Endodermal cell (in vitro differentiated cells): Measurements from ENCODE around the gene TCP11L2. TPM values are rescaled to one million over a fixed set of nuclear protein-coding genes. Genes with fewer than 3 reads are reported as not detected.
A peak's percentile ranks its signal among the peaks of the same experiment; 100 is the strongest.

Experiments used
- DNase-seq: peaks from one replicate; pipeline ENCODE4 v3.0.0-alpha.2; 2017
- H3K27ac ChIP-seq: 2 replicates; pipeline ENCODE4 v1.5.1; 2013; ENCODE audit warnings: mild to moderate bottlenecking, low read depth, low read length, moderate library complexity
- H3K27me3 ChIP-seq: 2 replicates; pipeline ENCODE4 v1.6.1; 2013; ENCODE audit warnings: mild to moderate bottlenecking, low read length, moderate library complexity; ENCODE audit not compliant: insufficient read depth, control insufficient read depth, poor library complexity, severe bottlenecking
- H3K36me3 ChIP-seq: 2 replicates; pipeline ENCODE4 v1.7.0; 2013; ENCODE audit warnings: mild to moderate bottlenecking, low read length, moderate library complexity; ENCODE audit not compliant: control insufficient read depth, insufficient read depth
- H3K4me1 ChIP-seq: one replicate; pipeline ENCODE4 v1.7.0; 2013; ENCODE audit warnings: low read length; ENCODE audit not compliant: control insufficient read depth, insufficient read depth
- H3K4me3 ChIP-seq: 2 replicates; pipeline ENCODE4 v1.5.1; 2013; ENCODE audit warnings: mild to moderate bottlenecking, low read length, moderate library complexity
- H3K9ac ChIP-seq: 2 replicates; pipeline ENCODE4 v1.6.1; 2013; ENCODE audit warnings: mild to moderate bottlenecking, low read length, moderate library complexity; ENCODE audit not compliant: poor library complexity, severe bottlenecking; ENCODE audit errors: extremely low read depth
- H3K9me3 ChIP-seq: 2 replicates; pipeline ENCODE4 v1.6.1; 2013; ENCODE audit warnings: mild to moderate bottlenecking, low read length, moderate library complexity; ENCODE audit not compliant: control insufficient read depth
- H3K27ac Mint-ChIP-seq: 2 replicates; pipeline ENCODE4 v1.8.0; 2020; ENCODE audit warnings: mixed read lengths
- H3K27me3 Mint-ChIP-seq: 2 replicates; pipeline ENCODE4 v1.8.0; 2021; ENCODE audit warnings: mild to moderate bottlenecking, mixed read lengths; ENCODE audit not compliant: insufficient read depth
- H3K36me3 Mint-ChIP-seq: 2 replicates; pipeline ENCODE4 v1.8.0; 2020; ENCODE audit warnings: low read depth, mixed read lengths
- H3K4me1 Mint-ChIP-seq: 2 replicates; pipeline ENCODE4 v1.8.0; 2020; ENCODE audit warnings: mixed read lengths
- H3K4me3 Mint-ChIP-seq: 2 replicates; pipeline ENCODE4 v1.8.0; 2020; ENCODE audit warnings: mild to moderate bottlenecking, moderate library complexity, mixed read lengths
- H3K9me3 Mint-ChIP-seq: 2 replicates; pipeline ENCODE4 v1.8.0; 2020; ENCODE audit warnings: mild to moderate bottlenecking, mixed read lengths
- WGBS, 2 experiments: methylation state at CpG; one replicate each; pipeline versions ENCODE4 v1.1.5 to v1.1.7; 2013; ENCODE audit warnings: missing lambda C conversion rate in 2 of 2, mixed read lengths in 1 of 2; ENCODE audit not compliant: insufficient coverage in 1 of 2, insufficient read length in 1 of 2; 5-methylcytosine and 5-hydroxymethylcytosine counted together
- total RNA-seq, 2 donors: library from RNA; stranded (reverse); fragmentation: NEBNext Ultra II Directional in 1 of 2; extraction: Animal tissue kit (Norgen Biotek cat#: 25700) in 1 of 2; gene quantifications; 2 replicates in 1 of 2; 3 replicates in 1 of 2; pipeline ENCODE4 v1.2.1, GENCODE V29; 2021
- TF ChIP-seq, protein P1 (sequence below): fragments of 200-600 bp; sonication (generic); conservative IDR thresholded peaks from 2 replicates; pipeline ENCODE4 v1.5.0; 2021; ENCODE audit warnings: antibody characterized with exemption, mild to moderate bottlenecking

The TCP11L2 gene
- total RNA-seq, 2 donors from 2014 or later = 7.8 to 15.3 TPM

DNA sequence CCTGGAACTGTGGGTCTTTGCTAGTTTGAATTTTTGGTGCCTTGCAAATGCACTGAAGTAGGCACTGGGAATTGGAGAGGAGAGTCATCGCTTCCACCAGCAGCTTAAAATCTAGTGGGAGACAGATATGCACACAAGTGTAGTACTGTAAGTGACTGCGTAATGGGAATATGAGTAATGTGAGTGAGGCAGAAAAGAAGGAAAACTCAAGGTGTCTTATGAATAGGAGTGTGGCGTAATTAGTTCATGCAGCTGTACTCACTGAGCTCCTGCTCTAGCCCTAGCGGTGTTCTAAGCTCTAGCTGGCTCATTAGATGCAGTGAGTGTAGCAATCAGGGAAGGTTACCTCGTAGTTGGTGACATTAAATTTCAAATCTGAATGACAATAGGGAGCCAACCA, 2.8 kb downstream of the TCP11L2 start:
- H3K27me3 ChIP-seq = no peaks in the 10 kb centered on the region
- DNase-seq = peak; percentile 45
- TF ChIP-seq, protein P1, sequence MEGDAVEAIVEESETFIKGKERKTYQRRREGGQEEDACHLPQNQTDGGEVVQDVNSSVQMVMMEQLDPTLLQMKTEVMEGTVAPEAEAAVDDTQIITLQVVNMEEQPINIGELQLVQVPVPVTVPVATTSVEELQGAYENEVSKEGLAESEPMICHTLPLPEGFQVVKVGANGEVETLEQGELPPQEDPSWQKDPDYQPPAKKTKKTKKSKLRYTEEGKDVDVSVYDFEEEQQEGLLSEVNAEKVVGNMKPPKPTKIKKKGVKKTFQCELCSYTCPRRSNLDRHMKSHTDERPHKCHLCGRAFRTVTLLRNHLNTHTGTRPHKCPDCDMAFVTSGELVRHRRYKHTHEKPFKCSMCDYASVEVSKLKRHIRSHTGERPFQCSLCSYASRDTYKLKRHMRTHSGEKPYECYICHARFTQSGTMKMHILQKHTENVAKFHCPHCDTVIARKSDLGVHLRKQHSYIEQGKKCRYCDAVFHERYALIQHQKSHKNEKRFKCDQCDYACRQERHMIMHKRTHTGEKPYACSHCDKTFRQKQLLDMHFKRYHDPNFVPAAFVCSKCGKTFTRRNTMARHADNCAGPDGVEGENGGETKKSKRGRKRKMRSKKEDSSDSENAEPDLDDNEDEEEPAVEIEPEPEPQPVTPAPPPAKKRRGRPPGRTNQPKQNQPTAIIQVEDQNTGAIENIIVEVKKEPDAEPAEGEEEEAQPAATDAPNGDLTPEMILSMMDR = no peak
- H3K27ac ChIP-seq = no peak overlapping the region
- H3K9ac ChIP-seq = no peak overlapping the region
- no peak overlapping the region for H3K4me3 Mint-ChIP-seq
- peaks cover 3% of the 10 kb centered on the region for H3K4me1 ChIP-seq
- H3K4me1 Mint-ChIP-seq = peaks cover 32% of the 10 kb centered on the region
- H3K27me3 Mint-ChIP-seq = no peaks in the 10 kb centered on the region
- 84 to 90% methylated on average over 4 to 5 of the region's 5 CpGs for WGBS, 2 experiments
- no peaks in the 10 kb centered on the region for H3K36me3 Mint-ChIP-seq
- H3K27ac Mint-ChIP-seq = no peak overlapping the region
- no peaks in the 10 kb centered on the region for H3K9me3 Mint-ChIP-seq
- no peaks in the 10 kb centered on the region for H3K9me3 ChIP-seq
- no peak overlapping the region for H3K4me3 ChIP-seq
- no peaks in the 10 kb centered on the region for H3K36me3 ChIP-seq

DNA sequence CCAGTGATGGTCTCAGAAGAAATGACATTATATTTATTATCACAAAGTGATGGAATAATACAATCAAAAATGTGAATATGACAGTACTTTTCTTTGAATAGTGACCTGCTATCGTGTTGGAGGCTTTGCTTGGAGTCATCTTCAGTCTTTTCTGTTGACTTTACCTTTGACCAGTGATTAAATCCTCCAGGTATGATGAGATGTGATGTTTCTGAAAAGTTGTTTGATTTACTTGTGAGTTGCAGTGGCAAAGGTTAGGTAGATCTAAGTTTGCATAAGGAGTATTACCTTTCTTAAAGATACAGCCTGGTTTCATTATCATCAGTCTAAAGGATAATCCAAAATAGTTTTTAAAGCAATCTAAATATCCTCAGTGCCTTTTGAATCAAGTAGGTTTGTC, 4.6 kb downstream of the TCP11L2 start:
- H3K36me3 ChIP-seq = no peaks in the 10 kb centered on the region
- no peaks in the 10 kb centered on the region for H3K9me3 ChIP-seq
- WGBS, 2 experiments = 100% methylated on average over 1 of the region's 1 CpG
- Mint-ChIP-seq H3K36me3 (no peaks in the 10 kb centered on the region), H3K27me3 (no peaks in the 10 kb centered on the region), H3K9me3 (no peaks in the 10 kb centered on the region), H3K4me3 (no peak overlapping the region), H3K4me1 (peaks cover 23% of the 10 kb centered on the region), H3K27ac (no peak overlapping the region)
- H3K27ac ChIP-seq = no peak overlapping the region
- H3K9ac ChIP-seq = no peak overlapping the region
- no peaks in the 10 kb centered on the region for H3K27me3 ChIP-seq
- no peaks in the 10 kb centered on the region for H3K4me1 ChIP-seq
- H3K4me3 ChIP-seq = no peak overlapping the region
- DNase-seq = no peak
- TF ChIP-seq, protein P1 = no peak

DNA sequence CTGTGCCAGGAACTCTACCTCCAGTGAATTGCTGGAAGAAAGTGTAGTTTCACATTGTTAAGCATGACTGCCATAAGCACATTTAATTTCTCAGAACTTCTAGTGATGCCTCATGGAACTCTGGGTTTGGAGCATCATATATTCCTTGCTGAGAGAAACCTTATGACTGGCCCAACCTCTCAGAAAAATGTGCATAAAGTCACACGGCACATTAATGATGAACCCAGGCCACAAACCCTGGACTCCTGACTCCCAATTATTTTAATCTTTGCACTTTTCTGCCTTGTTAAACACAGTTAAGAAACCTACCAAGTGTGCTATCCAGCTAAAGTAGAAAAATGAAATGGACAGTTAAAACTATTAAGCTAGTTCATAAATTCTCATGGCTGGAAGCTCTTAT, 5.6 kb downstream of the TCP11L2 start:
- Mint-ChIP-seq H3K4me1 (peaks cover 23% of the 10 kb centered on the region), H3K27me3 (no peaks in the 10 kb centered on the region), H3K27ac (no peak overlapping the region), H3K9me3 (no peaks in the 10 kb centered on the region), H3K36me3 (no peaks in the 10 kb centered on the region), H3K4me3 (no peak overlapping the region)
- no peak for DNase-seq
- Histone ChIP-seq H3K9me3 (no peaks in the 10 kb centered on the region), H3K36me3 (no peaks in the 10 kb centered on the region), H3K9ac (no peak overlapping the region), H3K4me3 (no peak overlapping the region), H3K27me3 (no peaks in the 10 kb centered on the region), H3K4me1 (no peaks in the 10 kb centered on the region), H3K27ac (no peak overlapping the region)
- 90% methylated on average over 1 of the region's 1 CpG; no CpG with 5 or more reads in 1 of the 2 experiments for WGBS, 2 experiments
- TF ChIP-seq, protein P1 = no peak
